Measurements from ENCODE around the gene MEDAG.

Gene MEDAG

GRCh38 chr13:30974350-30974749 is 68.3 kb downstream of the MEDAG start:
- no peaks in the 10 kb centered on the region for H3K36me3 ChIP-seq (ENCODE audit: control insufficient read depth in 2 of 2, insufficient read depth in 1 of 2, low read length in 2 of 2)
- POLR2A ChIA-PET = no interaction called here
- no peak overlapping the region for H3K27ac ChIP-seq (ENCODE audit: extremely low read depth, low read depth, low read length)
- H3K4me3 ChIP-seq (ENCODE audit: low read depth, low read length) = no peak overlapping the region
- H3K4me1 ChIP-seq (ENCODE audit: control insufficient read depth, insufficient read depth, low read length) = peaks cover 2% of the 10 kb centered on the region; the same call in 1 of the 2 replicates
- CTCF ChIA-PET = no interaction called here
- H3K9me3 ChIP-seq (ENCODE audit: control insufficient read depth, insufficient read depth, low read depth, low read length) = no peaks in the 10 kb centered on the region
- no peak for TF ChIP-seq ZNF585B (tag by site-specific recombination; IDR thresholded peaks at IDR 0.05)
